ENCODE results near the gene MMEL1.
"Not testable (repeated sequence)": the region's sequence is repeated elsewhere in the genome, so short reads cannot be mapped to it uniquely, and the experiment has no call there.

MMEL1 gene

GRCh38 chr1:2573250-2573920, 59.4 kb downstream of the MMEL1 start:
- DNase-seq (ENCODE audit: low spot score) = no peak

GRCh38 chr1:2571348-2571747, 61.5 kb downstream of the MMEL1 start:
- DNase-seq (ENCODE audit: low spot score) = no peak

- no peak for DNase-seq (ENCODE audit: low spot score)
These were observed 62.5 kb downstream of the MMEL1 start for GRCh38 chr1:2570332-2570731.

GRCh38 chr1:2569703-2570102, 63.1 kb downstream of the MMEL1 start:
- DNase-seq (ENCODE audit: low spot score) = not testable (repeated sequence)

GRCh38 chr1:2569060-2569459, 63.8 kb downstream of the MMEL1 start:
- DNase-seq (ENCODE audit: low spot score) = no peak

- not testable (repeated sequence) for DNase-seq (ENCODE audit: low spot score)
These were observed 64.5 kb downstream of the MMEL1 start for GRCh38 chr1:2568187-2568816.

- no peak for DNase-seq (ENCODE audit: low spot score)
These were observed 65.6 kb downstream of the MMEL1 start for GRCh38 chr1:2567083-2567679.

- no peak for DNase-seq (ENCODE audit: low spot score)
These were observed 66.4 kb downstream of the MMEL1 start for GRCh38 chr1:2566101-2567045.

GRCh38 chr1:2564815-2565374, 67.9 kb downstream of the MMEL1 start:
- DNase-seq (ENCODE audit: low spot score) = no peak

- no peak for DNase-seq (ENCODE audit: low spot score)
These were observed 68.6 kb downstream of the MMEL1 start for GRCh38 chr1:2564006-2564814.

- DNase-seq (ENCODE audit: low spot score) = no peak
These were observed 69.6 kb downstream of the MMEL1 start for GRCh38 chr1:2563205-2563604.

GRCh38 chr1:2561898-2562895, 70.6 kb downstream of the MMEL1 start:
- no peak for DNase-seq (ENCODE audit: low spot score)

GRCh38 chr1:2561446-2561845, 71.4 kb downstream of the MMEL1 start:
- DNase-seq (ENCODE audit: low spot score) = no peak

GRCh38 chr1:2560299-2561073, 72.3 kb downstream of the MMEL1 start:
- DNase-seq (ENCODE audit: low spot score) = no peak

GRCh38 chr1:2559509-2560298, 73.1 kb downstream of the MMEL1 start:
- DNase-seq (ENCODE audit: low spot score) = no peak

- DNase-seq (ENCODE audit: low spot score) = no peak
These were observed 74.0 kb downstream of the MMEL1 start for GRCh38 chr1:2558861-2559260.

- no peak for DNase-seq (ENCODE audit: low spot score)
These were observed 74.4 kb downstream of the MMEL1 start for GRCh38 chr1:2558420-2558819.

All from Ammon's horn (tissue), 1 donor.